GM12872 (cell line): Measurements from ENCODE around the gene SCN1B.

Experiments
- CTCF ChIP-seq: IDR thresholded peaks from 3 replicates; pipeline ENCODE4 v1.5.1; 2011; ENCODE audit warnings: low read depth, mild to moderate bottlenecking, low read length, moderate library complexity; ENCODE audit not compliant: insufficient read depth

Gene SCN1B

GRCh38 chr19:35083691-35084508 lies 53.6 kb downstream of the SCN1B start:
- TF ChIP-seq CTCF = no peak

GRCh38 chr19:35084509-35084762 lies 54.2 kb downstream of the SCN1B start:
- no peak for TF ChIP-seq CTCF

GRCh38 chr19:35085947-35086346 lies 55.7 kb downstream of the SCN1B start:
- TF ChIP-seq CTCF = no peak

GRCh38 chr19:35086455-35086854 lies 56.2 kb downstream of the SCN1B start:
- no peak for TF ChIP-seq CTCF

GRCh38 chr19:35087393-35087792 lies 57.1 kb downstream of the SCN1B start:
- no peak for TF ChIP-seq CTCF

GRCh38 chr19:35088131-35088913 lies 58.1 kb downstream of the SCN1B start:
- TF ChIP-seq CTCF = no peak

GRCh38 chr19:35089554-35089953 lies 59.3 kb downstream of the SCN1B start:
- no peak for TF ChIP-seq CTCF
